ENCODE data around the gene INPP4A.
"Not testable (repeated sequence)": the region's sequence is repeated elsewhere in the genome, so short reads cannot be mapped to it uniquely, and the experiment has no call there.

Gene INPP4A

DNA sequence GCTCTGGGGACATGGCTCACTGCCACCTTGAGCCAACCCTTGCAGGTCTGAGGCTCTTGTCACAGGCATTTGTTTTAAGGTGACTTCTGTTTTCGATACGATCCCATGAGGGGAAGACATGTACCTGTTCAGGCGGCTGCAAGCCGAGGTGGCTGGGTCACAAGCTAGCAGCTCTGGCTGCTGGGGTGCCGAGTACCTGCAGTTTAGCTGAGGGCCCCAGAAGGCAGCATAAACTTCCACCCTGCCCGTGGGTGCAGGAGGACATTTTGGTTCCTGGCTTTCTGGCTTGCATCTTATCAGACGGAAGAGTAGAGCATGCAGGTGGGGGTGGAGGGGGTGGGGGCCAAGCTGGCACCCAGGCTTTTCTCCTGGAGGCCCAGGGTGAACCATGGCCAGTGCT is 135.3 kb downstream of the INPP4A start:
- Histone ChIP-seq H3K27me3 (ENCODE audit: insufficient read depth, low read length) (no peaks in the 10 kb centered on the region), H3K9me3 (ENCODE audit: insufficient read depth, low read depth, low read length) (no peaks in the 10 kb centered on the region), H3K4me3 (ENCODE audit: low read length) (no peak overlapping the region), H3K4me1 (ENCODE audit: insufficient read depth, low read length) (no peaks in the 10 kb centered on the region), H3K36me3 (ENCODE audit: insufficient read depth, low read depth, low read length) (peaks cover 56% of the 10 kb centered on the region), H3K27ac (ENCODE audit: low read length) (no peak overlapping the region), H3K9ac (ENCODE audit: low read depth, low read length) (no peak overlapping the region)

DNA sequence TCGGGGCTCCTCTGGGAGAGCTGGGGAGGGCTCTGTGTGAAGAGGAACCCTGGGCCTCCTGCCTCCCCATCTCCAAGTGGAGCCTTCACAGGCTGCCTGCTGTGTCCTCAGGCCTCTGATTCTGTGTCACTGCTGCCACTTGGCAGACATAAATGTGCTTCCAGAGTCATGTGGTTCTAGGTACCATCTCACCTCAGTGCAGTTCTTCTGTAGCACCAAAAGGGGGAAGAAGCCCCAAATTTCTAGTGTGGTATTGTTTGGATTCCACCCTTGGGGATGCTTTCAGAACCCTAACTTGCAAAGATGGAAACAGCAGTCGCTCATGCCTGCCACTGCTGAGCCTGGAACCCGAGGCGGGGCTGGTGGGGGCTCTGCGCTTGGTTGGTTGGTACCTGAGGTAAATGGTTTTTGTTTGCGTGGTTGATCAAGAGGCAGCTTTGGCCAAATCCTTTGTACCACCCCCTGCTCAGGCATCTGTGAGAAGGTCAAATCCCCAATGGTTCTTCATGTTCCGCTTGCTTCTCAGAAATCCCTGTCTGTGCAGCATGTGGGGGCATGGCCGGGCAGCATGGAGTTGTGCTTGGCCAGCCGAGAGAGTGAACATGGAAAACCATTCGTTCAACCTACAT is 136.1 kb downstream of the INPP4A start:
- Histone ChIP-seq H3K27ac (ENCODE audit: low read length) (no peak overlapping the region), H3K4me3 (ENCODE audit: low read length) (no peak overlapping the region), H3K9ac (ENCODE audit: low read depth, low read length) (no peak overlapping the region), H3K27me3 (ENCODE audit: insufficient read depth, low read length) (no peaks in the 10 kb centered on the region), H3K9me3 (ENCODE audit: insufficient read depth, low read depth, low read length) (no peaks in the 10 kb centered on the region), H3K36me3 (ENCODE audit: insufficient read depth, low read depth, low read length) (peaks cover 48% of the 10 kb centered on the region), H3K4me1 (ENCODE audit: insufficient read depth, low read length) (no peaks in the 10 kb centered on the region)

DNA sequence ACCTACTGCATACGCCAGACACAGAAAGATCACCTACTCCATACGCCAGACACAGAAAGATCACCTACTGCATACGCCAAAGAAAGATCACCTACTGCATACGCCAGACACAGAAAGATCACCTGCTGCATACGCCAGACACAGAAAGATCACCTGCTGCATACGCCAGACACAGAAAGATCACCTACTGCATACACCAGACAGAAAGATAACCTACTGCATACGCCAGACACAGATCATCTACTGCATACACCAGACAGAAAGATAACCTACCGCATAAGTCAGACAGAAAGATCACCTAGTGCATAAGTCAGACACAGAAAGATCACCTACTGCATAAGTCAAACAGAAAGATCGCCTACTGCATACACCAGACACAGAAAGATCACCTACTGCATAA is 137.9 kb downstream of the INPP4A start:
- peaks cover 48% of the 10 kb centered on the region for H3K36me3 ChIP-seq (ENCODE audit: insufficient read depth, low read depth, low read length)
- no peaks in the 10 kb centered on the region for H3K27me3 ChIP-seq (ENCODE audit: insufficient read depth, low read length)
- H3K27ac ChIP-seq (ENCODE audit: low read length) = no peak overlapping the region
- no peaks in the 10 kb centered on the region for H3K4me1 ChIP-seq (ENCODE audit: insufficient read depth, low read length)
- H3K4me3 ChIP-seq (ENCODE audit: low read length) = no peak overlapping the region
- H3K9ac ChIP-seq (ENCODE audit: low read depth, low read length) = no peak overlapping the region
- H3K9me3 ChIP-seq (ENCODE audit: insufficient read depth, low read depth, low read length) = no peaks in the 10 kb centered on the region

DNA sequence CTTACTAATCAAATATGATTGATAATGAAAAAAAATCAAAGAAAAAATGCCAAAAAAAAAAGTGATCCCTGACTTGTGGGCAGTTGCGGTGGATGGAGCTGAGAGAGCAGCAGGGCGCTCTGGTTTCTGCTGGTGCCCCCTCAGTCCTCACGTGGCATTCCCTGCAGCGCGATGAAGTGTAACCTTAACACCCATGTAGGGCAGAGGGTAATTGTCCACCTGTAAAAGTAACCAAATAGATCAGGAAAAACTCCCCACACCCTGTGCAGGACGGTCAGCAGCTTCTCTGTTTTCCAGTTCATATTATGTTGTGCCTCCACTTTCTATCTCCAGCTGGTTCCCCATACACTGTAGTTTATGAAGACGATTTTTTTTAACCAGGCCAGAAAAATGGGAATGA is 138.6 kb downstream of the INPP4A start:
- H3K9ac ChIP-seq (ENCODE audit: low read depth, low read length) = no peak overlapping the region
- no peak overlapping the region for H3K4me3 ChIP-seq (ENCODE audit: low read length)
- peaks cover 43% of the 10 kb centered on the region for H3K36me3 ChIP-seq (ENCODE audit: insufficient read depth, low read depth, low read length)
- no peak overlapping the region for H3K27ac ChIP-seq (ENCODE audit: low read length)
- no peaks in the 10 kb centered on the region for H3K9me3 ChIP-seq (ENCODE audit: insufficient read depth, low read depth, low read length)
- no peaks in the 10 kb centered on the region for H3K27me3 ChIP-seq (ENCODE audit: insufficient read depth, low read length)
- H3K4me1 ChIP-seq (ENCODE audit: insufficient read depth, low read length) = no peaks in the 10 kb centered on the region

DNA sequence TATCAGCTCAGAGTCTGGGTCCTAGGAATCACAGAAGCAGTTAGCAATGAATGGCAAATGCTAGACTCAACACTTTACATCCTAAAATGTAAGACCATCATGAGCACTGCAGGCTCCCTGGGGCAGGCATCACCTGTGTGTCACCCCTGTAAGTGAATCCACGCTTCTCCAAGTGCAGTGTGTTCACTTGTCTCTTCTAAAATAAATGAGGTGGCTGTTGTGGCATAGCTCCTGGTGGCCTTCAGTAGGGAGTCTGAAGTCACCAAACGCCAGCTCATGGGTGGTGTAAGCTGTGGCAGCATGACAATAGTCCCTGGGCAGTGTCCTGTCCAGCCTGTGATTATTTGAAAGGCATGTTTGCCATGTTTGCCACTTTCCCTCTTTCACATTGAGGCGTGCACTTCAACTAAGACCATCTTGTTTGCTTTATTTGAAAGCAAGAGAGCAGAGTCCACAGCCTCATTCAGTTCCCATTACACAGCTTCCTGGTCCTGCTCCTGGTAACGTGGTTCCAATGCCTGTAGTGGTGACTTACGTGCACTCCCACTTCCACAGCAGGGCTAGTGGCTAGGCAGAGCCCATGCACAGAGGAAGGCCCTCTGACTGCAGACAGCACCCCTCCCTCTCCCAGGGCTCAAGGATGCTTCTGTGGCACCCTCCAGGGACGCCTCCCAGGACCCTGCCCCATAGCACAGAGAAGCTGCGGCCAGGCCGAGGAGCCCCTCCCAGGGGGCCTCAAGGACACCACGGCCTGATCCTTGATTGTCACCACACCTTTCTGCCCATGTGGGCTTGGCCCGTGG is 139.4 kb downstream of the INPP4A start:
- no peak overlapping the region for H3K9ac ChIP-seq (ENCODE audit: low read depth, low read length)
- no peak overlapping the region for H3K27ac ChIP-seq (ENCODE audit: low read length)
- H3K27me3 ChIP-seq (ENCODE audit: insufficient read depth, low read length) = no peaks in the 10 kb centered on the region
- H3K9me3 ChIP-seq (ENCODE audit: insufficient read depth, low read depth, low read length) = no peaks in the 10 kb centered on the region
- H3K4me1 ChIP-seq (ENCODE audit: insufficient read depth, low read length) = no peaks in the 10 kb centered on the region
- H3K4me3 ChIP-seq (ENCODE audit: low read length) = no peak overlapping the region
- peaks cover 42% of the 10 kb centered on the region for H3K36me3 ChIP-seq (ENCODE audit: insufficient read depth, low read depth, low read length)

DNA sequence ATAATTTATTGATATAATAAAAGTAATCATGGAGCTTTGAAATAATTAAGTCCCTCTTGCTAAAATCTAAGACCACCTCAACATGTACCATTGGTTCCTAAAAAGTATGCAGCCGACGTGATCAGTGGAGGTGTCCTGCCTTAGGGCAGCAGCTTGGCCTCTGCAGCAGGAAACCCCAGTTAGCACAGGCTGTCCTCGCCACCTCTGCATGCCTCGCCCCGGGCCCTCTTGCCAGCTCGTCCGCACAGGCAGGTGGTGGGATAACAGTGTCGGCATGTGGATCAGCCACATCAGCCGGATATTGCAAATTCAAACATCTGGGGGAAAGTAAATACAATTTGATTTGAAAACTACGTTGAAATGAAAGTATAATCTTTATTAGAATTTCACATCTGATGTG is 140.7 kb downstream of the INPP4A start:
- H3K9me3 ChIP-seq (ENCODE audit: insufficient read depth, low read depth, low read length) = no peaks in the 10 kb centered on the region
- H3K27ac ChIP-seq (ENCODE audit: low read length) = no peak overlapping the region
- H3K9ac ChIP-seq (ENCODE audit: low read depth, low read length) = no peak overlapping the region
- no peaks in the 10 kb centered on the region for H3K4me1 ChIP-seq (ENCODE audit: insufficient read depth, low read length)
- H3K36me3 ChIP-seq (ENCODE audit: insufficient read depth, low read depth, low read length) = peaks cover 38% of the 10 kb centered on the region
- H3K4me3 ChIP-seq (ENCODE audit: low read length) = no peak overlapping the region
- H3K27me3 ChIP-seq (ENCODE audit: insufficient read depth, low read length) = no peaks in the 10 kb centered on the region

DNA sequence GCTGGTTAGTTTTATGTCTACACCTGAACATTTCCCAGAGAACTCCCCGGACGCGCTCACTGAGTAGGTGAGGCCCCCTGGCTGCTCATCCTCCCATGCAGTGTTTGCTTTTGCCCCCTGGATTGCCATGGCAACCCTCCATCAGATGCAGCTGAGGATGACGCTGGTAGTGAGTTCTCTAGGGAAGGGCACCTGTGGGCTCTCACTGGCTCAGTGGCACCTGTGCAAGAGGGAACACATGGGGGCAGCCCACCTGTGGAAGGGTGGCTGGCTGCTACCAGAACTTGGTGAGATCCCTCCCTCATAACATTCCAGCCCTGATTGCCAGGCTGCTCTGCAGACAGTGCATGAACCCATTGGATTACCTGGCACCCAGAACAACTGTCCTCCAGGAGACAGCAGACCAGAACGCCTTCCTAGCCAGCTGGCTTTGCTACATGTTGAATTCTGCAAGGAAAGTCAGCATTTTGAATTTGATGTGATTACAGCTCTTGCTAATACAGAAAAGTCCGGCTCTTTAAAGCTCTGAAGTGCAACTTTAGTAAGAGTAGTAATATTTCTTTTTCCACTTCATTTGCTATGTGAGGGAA is 142.0 kb downstream of the INPP4A start:
- H3K4me1 ChIP-seq (ENCODE audit: insufficient read depth, low read length) = no peaks in the 10 kb centered on the region
- H3K4me3 ChIP-seq (ENCODE audit: low read length) = no peak overlapping the region
- no peaks in the 10 kb centered on the region for H3K9me3 ChIP-seq (ENCODE audit: insufficient read depth, low read depth, low read length)
- peaks cover 36% of the 10 kb centered on the region for H3K36me3 ChIP-seq (ENCODE audit: insufficient read depth, low read depth, low read length)
- no peak overlapping the region for H3K9ac ChIP-seq (ENCODE audit: low read depth, low read length)
- H3K27me3 ChIP-seq (ENCODE audit: insufficient read depth, low read length) = no peaks in the 10 kb centered on the region
- H3K27ac ChIP-seq (ENCODE audit: low read length) = no peak overlapping the region

DNA sequence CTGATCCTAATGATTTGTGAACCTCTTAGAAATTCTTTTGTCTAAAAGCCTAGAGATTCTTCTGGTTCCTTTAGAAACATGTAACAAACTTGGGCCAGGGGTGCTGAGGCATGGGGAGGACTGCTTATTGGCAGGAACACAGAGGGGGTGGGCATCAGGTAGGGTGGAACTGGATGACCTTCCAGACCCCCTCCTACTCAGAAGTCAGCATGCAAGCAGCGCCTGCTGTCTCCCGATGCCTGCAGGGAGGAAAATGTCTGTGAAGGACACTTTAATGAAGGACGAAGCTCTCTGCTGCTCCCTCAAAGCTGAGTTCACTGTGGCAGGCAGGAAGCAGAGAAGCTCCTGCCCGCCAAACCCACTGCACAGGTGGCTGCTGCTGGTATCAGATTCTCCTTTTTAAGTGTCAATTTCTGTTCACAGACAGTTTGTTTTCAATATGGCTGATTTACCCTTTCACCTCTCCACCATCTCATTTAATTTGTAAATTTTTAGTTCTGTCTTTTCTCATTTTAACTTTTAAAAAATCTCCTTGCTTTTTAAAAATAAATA is 144.3 kb downstream of the INPP4A start:
- no peaks in the 10 kb centered on the region for H3K4me1 ChIP-seq (ENCODE audit: insufficient read depth, low read length)
- no peak overlapping the region for H3K9ac ChIP-seq (ENCODE audit: low read depth, low read length)
- H3K27ac ChIP-seq (ENCODE audit: low read length) = no peak overlapping the region
- H3K9me3 ChIP-seq (ENCODE audit: insufficient read depth, low read depth, low read length) = peaks cover 2% of the 10 kb centered on the region; the same call in 1 of the 2 replicates
- H3K36me3 ChIP-seq (ENCODE audit: insufficient read depth, low read depth, low read length) = peaks cover 19% of the 10 kb centered on the region
- H3K27me3 ChIP-seq (ENCODE audit: insufficient read depth, low read length) = no peaks in the 10 kb centered on the region
- H3K4me3 ChIP-seq (ENCODE audit: low read length) = no peak overlapping the region

DNA sequence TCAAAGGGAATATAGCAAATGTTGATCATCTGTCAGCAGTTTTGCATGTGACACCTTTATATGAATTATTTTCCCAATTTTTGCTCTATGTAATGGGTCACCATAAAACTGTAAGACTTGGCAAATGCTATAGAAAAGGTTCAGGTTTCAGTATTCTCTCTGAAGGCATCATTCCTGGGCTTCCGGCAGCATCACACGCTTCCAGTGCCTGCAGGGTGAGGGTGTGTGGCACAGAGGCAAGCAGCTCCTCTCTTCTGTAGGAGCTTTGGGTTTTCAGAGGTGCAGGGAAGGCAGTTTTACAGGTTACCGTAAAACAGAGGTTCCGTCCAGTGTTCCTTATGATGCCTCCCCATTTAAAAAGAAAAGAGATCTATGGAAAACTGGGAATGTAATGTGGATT is 144.8 kb downstream of the INPP4A start:
- Histone ChIP-seq H3K4me3 (ENCODE audit: low read length) (no peak overlapping the region), H3K9ac (ENCODE audit: low read depth, low read length) (no peak overlapping the region), H3K4me1 (ENCODE audit: insufficient read depth, low read length) (no peaks in the 10 kb centered on the region)

DNA sequence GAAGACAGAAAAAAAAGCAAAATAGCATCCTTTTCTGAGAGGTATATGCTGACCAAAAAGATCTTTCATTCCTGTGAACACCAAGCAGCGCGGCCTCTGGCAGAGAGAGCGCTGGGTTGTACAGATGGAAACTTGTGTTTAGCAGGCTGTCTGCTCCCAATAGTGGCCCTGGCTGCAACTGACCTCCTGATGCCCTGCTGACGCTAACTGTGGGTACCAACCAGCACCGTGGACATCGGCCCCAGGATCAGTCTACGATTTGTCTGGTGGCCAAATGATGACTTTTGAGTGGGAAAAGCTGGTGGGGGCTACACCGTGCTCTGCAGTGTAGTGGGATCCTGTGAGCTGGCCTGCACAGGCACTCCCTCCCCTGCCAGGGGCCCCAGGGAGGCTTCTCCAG is 147.9 kb downstream of the INPP4A start:
- Histone ChIP-seq H3K9ac (ENCODE audit: low read depth, low read length) (no peak overlapping the region), H3K27me3 (ENCODE audit: insufficient read depth, low read length) (no peaks in the 10 kb centered on the region), H3K4me3 (ENCODE audit: low read length) (no peak overlapping the region), H3K27ac (ENCODE audit: low read length) (no peak overlapping the region), H3K4me1 (ENCODE audit: insufficient read depth, low read length) (no peaks in the 10 kb centered on the region), H3K9me3 (ENCODE audit: insufficient read depth, low read depth, low read length) (peaks cover 6% of the 10 kb centered on the region; the same call in 1 of the 2 replicates), H3K36me3 (ENCODE audit: insufficient read depth, low read depth, low read length) (peaks cover 11% of the 10 kb centered on the region; the same call in 1 of the 2 replicates)

More for the DNA sequence above, 144.8 kb downstream of the INPP4A start:
- H3K27ac ChIP-seq (ENCODE audit: low read length) = no peak overlapping the region
- peaks cover 6% of the 10 kb centered on the region; the same call in 1 of the 2 replicates for H3K9me3 ChIP-seq (ENCODE audit: insufficient read depth, low read depth, low read length)
- peaks cover 16% of the 10 kb centered on the region; the same call in 1 of the 2 replicates for H3K36me3 ChIP-seq (ENCODE audit: insufficient read depth, low read depth, low read length)
- no peaks in the 10 kb centered on the region for H3K27me3 ChIP-seq (ENCODE audit: insufficient read depth, low read length)

DNA sequence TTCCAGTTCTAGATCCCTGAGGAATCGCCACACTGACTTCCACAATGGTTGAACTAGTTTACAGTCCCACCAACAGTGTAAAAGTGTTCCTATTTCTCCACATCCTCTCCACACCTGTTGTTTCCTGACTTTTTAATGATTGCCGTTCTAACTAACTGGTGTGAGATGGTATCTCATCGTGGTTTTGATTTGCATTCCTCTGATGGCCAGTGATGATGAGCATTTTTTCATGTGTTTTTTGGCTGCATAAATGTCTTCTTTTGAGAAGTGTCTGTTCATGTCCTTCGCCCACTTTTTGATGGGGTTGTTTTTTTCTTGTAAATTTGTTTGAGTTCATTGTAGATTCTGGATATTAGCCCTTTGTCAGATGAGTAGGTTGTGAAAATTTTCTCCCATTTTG is 150.0 kb downstream of the INPP4A start:
- peaks cover 26% of the 10 kb centered on the region for H3K36me3 ChIP-seq (ENCODE audit: insufficient read depth, low read depth, low read length)
- not testable (repeated sequence) for H3K4me3 ChIP-seq (ENCODE audit: low read length); H3K27ac ChIP-seq (ENCODE audit: low read length); H3K9me3 ChIP-seq (ENCODE audit: insufficient read depth, low read depth, low read length); H3K27me3 ChIP-seq (ENCODE audit: insufficient read depth, low read length); H3K9ac ChIP-seq (ENCODE audit: low read depth, low read length); H3K4me1 ChIP-seq (ENCODE audit: insufficient read depth, low read length)
